ENCODE results near the gene PILRB. TPM values are rescaled to one million over a fixed set of nuclear protein-coding genes. Genes with fewer than 3 reads are reported as not detected.

The PILRB gene
- total RNA-seq, 1 experiment from 2014 or later = 4.4 TPM

- DNase-seq (ENCODE audit: low spot score) = peak; percentile 77
Observed at GRCh38 chr7:100407285-100408180, 49.6 kb downstream of the PILRB start.

GRCh38 chr7:100411101-100411500 lies 53.2 kb downstream of the PILRB start:
- DNase-seq (ENCODE audit: low spot score) = no peak

- DNase-seq (ENCODE audit: low spot score) = no peak
Observed at GRCh38 chr7:100413346-100413745, 55.4 kb downstream of the PILRB start.

GRCh38 chr7:100413889-100414288 lies 56.0 kb downstream of the PILRB start:
- DNase-seq (ENCODE audit: low spot score) = no peak

GRCh38 chr7:100415448-100415847 lies 57.5 kb downstream of the PILRB start:
- DNase-seq (ENCODE audit: low spot score) = no peak

Other genes with a start within 250 kb of the PILRB start
- 44.0 and 62.1 TPM in 2 replicates for gene TAF6, start 238.8 kb upstream of the PILRB start, total RNA-seq (2014; rRNA removed; shearing (Covaris generic))
- gene CNPY4, start 238.5 kb upstream of the PILRB start, total RNA-seq (2014; rRNA removed; shearing (Covaris generic)) = 31.9 and 33.1 TPM in 2 replicates
- gene MBLAC1, start 231.2 kb upstream of the PILRB start, total RNA-seq (2014; rRNA removed; shearing (Covaris generic)) = 0.52 and 1.6 TPM in 2 replicates
- 217 and 229 TPM in 2 replicates for gene LAMTOR4, start 209.2 kb upstream of the PILRB start, total RNA-seq (2014; rRNA removed; shearing (Covaris generic))
- gene TRAPPC14, start 199.4 kb upstream of the PILRB start, total RNA-seq (2014; rRNA removed; shearing (Covaris generic)) = 7.7 and 8.0 TPM in 2 replicates
- gene GAL3ST4, start 189.5 kb upstream of the PILRB start, total RNA-seq (2014; rRNA removed; shearing (Covaris generic)) = 0.33 and 0.62 TPM in 2 replicates
- 0.95 and 3.6 TPM in 2 replicates for gene GPC2, start 180.7 kb upstream of the PILRB start, total RNA-seq (2014; rRNA removed; shearing (Covaris generic))
- gene STAG3, start 180.2 kb upstream of the PILRB start, total RNA-seq (2014; rRNA removed; shearing (Covaris generic)) = 0.35 TPM in 1 of 2 replicates, not detected in the other
- gene PVRIG, start 138.2 kb upstream of the PILRB start, total RNA-seq (2014; rRNA removed; shearing (Covaris generic)) = not detected in 2 replicates
- gene SPDYE3, start 50.4 kb upstream of the PILRB start, total RNA-seq (2014; rRNA removed; shearing (Covaris generic)) = not detected in 2 replicates
- 0.54 TPM in 1 of 2 replicates, not detected in the other for gene PILRA, start 15.4 kb downstream of the PILRB start, total RNA-seq (2014; rRNA removed; shearing (Covaris generic))
- 1.9 and 2.2 TPM in 2 replicates for gene ZCWPW1, start 70.6 kb downstream of the PILRB start, total RNA-seq (2014; rRNA removed; shearing (Covaris generic))
- 25.8 and 28.5 TPM in 2 replicates for gene MEPCE, start 71.7 kb downstream of the PILRB start, total RNA-seq (2014; rRNA removed; shearing (Covaris generic))
- 22.6 and 31.5 TPM in 2 replicates for gene PPP1R35, start 78.4 kb downstream of the PILRB start, total RNA-seq (2014; rRNA removed; shearing (Covaris generic))
- 0.84 and 1.0 TPM in 2 replicates for gene SPACDR, start 106.1 kb downstream of the PILRB start, total RNA-seq (2014; rRNA removed; shearing (Covaris generic))
- 19.4 and 28.2 TPM in 2 replicates for gene TSC22D4, start 121.1 kb downstream of the PILRB start, total RNA-seq (2014; rRNA removed; shearing (Covaris generic))
- not detected in 2 replicates for gene NYAP1, start 125.8 kb downstream of the PILRB start, total RNA-seq (2014; rRNA removed; shearing (Covaris generic))
- gene AGFG2, start 181.1 kb downstream of the PILRB start, total RNA-seq (2014; rRNA removed; shearing (Covaris generic)) = 4.9 and 7.6 TPM in 2 replicates
- gene SAP25, start 215.8 kb downstream of the PILRB start, total RNA-seq (2014; rRNA removed; shearing (Covaris generic)) = not detected in 2 replicates
- 3.4 TPM in 2 replicates for gene LRCH4, start 228.0 kb downstream of the PILRB start, total RNA-seq (2014; rRNA removed; shearing (Covaris generic))
- gene FBXO24, start 228.2 kb downstream of the PILRB start, total RNA-seq (2014; rRNA removed; shearing (Covaris generic)) = 0.15 TPM in 1 of 2 replicates, not detected in the other
- 123 and 180 TPM in 2 replicates for gene PCOLCE, start 244.2 kb downstream of the PILRB start, total RNA-seq (2014; rRNA removed; shearing (Covaris generic))